A673 (cell line): Measurements from ENCODE around the gene LHX1. TPM values are rescaled to one million over a fixed set of nuclear protein-coding genes. Genes with fewer than 3 reads are reported as not detected.

ENCODE experiments used
- BruUV-seq: library from RNA; stranded (reverse); fragments of 400-500 nt; replicated peaks from 2 replicates; lab custom pipeline; 2021; lab: Mats Ljungman, UMichigan
- CTCF ChIA-PET: fragments of 300-600 bp; sonication (Branson Sonifier 250); formaldehyde crosslinking; loops from one replicate; lab custom pipeline; 2022; ENCODE audit warnings: antibody characterized with exemption; lab: Charles Lee
- POLR2A ChIA-PET: fragments of 300-600 bp; sonication (Branson Sonifier 250); formaldehyde crosslinking; loops from one replicate; lab custom pipeline; 2022; ENCODE audit warnings: antibody characterized with exemption; ENCODE audit not compliant: low non-redundant PET; lab: Charles Lee
- DNase-seq: peaks from one replicate; pipeline ENCODE4 v3.0.0-alpha.2; 2015; ENCODE audit warnings: low spot score
- H3K27ac ChIP-seq: fragments of 200-600 bp; sonication (generic); 2 replicates; pipeline ENCODE4 v1.5.1; 2016; ENCODE audit warnings: mixed run types, low read depth, mild to moderate bottlenecking, mixed read lengths, antibody characterized with exemption, low read length; ENCODE audit not compliant: poor library complexity, severe bottlenecking
- H3K27me3 ChIP-seq: fragments of 200-600 bp; sonication (generic); replicated peaks from 2 replicates; pipeline ENCODE4 v1.6.1; 2017; ENCODE audit warnings: mixed run types, low read depth, mild to moderate bottlenecking, mixed read lengths, antibody characterized with exemption, low read length; ENCODE audit not compliant: insufficient read depth, poor library complexity
- H3K36me3 ChIP-seq: fragments of 200-600 bp; sonication (generic); 2 replicates; pipeline ENCODE4 v1.6.1; 2016; ENCODE audit warnings: mixed run types, mild to moderate bottlenecking, mixed read lengths, antibody characterized with exemption, low read length; ENCODE audit not compliant: insufficient read depth, poor library complexity, severe bottlenecking
- H3K4me1 ChIP-seq: fragments of 200-600 bp; sonication (generic); 2 replicates; pipeline ENCODE4 v1.6.1; 2017; ENCODE audit warnings: mixed run types, mild to moderate bottlenecking, mixed read lengths, antibody characterized with exemption, low read length; ENCODE audit not compliant: insufficient read depth, poor library complexity, severe bottlenecking
- H3K4me3 ChIP-seq: fragments of 200-600 bp; sonication (generic); 2 replicates; pipeline ENCODE4 v1.5.1; 2016; ENCODE audit warnings: low read depth, mixed run types, mild to moderate bottlenecking, mixed read lengths, low read length; ENCODE audit not compliant: poor library complexity, severe bottlenecking
- H3K9me3 ChIP-seq: fragments of 200-600 bp; sonication (generic); 2 replicates; pipeline ENCODE4 v1.6.1; 2016; ENCODE audit warnings: mixed run types, low read depth, mild to moderate bottlenecking, mixed read lengths, antibody characterized with exemption, low read length; ENCODE audit not compliant: poor library complexity, severe bottlenecking
- CTCF ChIP-seq: fragments of 300-800, 200-600 bp; sonication (generic); conservative IDR thresholded peaks from 2 replicates; pipeline ENCODE4 v1.5.1; 2017; ENCODE audit warnings: low read depth, mild to moderate bottlenecking, antibody characterized with exemption, low read length, moderate library complexity, mixed read lengths
- EZH2 ChIP-seq: fragments of 200-600 bp; sonication (generic); IDR thresholded peaks from 2 replicates; pipeline ENCODE4 v1.6.1; 2017; ENCODE audit warnings: borderline replicate concordance, low read depth, mild to moderate bottlenecking, mixed read lengths, antibody characterized with exemption, low read length; ENCODE audit not compliant: poor library complexity, severe bottlenecking
- intact Hi-C: fragments of 100-400 bp; cut with micrococcal nuclease; formaldehyde crosslinking; loops from one replicate; pipeline ENCODE4 v1.10.0; 2022; ENCODE audit not compliant: unreplicated experiment
- total RNA-seq: library from RNA; stranded (reverse); gene quantifications from 2 replicates; pipeline ENCODE4 v1.2.3, GENCODE V29; 2021

The LHX1 gene
- total RNA-seq, 1 experiment from 2014 or later: not detected

- DNase-seq: no peak
- H3K4me1 ChIP-seq: no peaks in the 10 kb centered on the region
- H3K27ac ChIP-seq: no peak overlapping the region
- no peak overlapping the region for H3K4me3 ChIP-seq
- ChIA-PET POLR2A (no interaction called here), CTCF (no interaction called here)
- H3K36me3 ChIP-seq: no peaks in the 10 kb centered on the region
- no TSS peak for BruUV-seq
- H3K9me3 ChIP-seq: no peaks in the 10 kb centered on the region
- no peak for TF ChIP-seq EZH2
- no peak for TF ChIP-seq CTCF
- H3K27me3 ChIP-seq: peaks cover 3% of the 10 kb centered on the region
- intact Hi-C loops: no loop called here
Measured at GRCh38 chr17:36910513-36910912, 26.8 kb upstream of the LHX1 start.

- no peak for DNase-seq
- BruUV-seq: no TSS peak
- no peak overlapping the region for H3K27ac ChIP-seq
- TF ChIP-seq EZH2 (no peak), CTCF (no peak)
- H3K4me3 ChIP-seq: no peak overlapping the region
- intact Hi-C loops: no loop called here
- peaks cover 3% of the 10 kb centered on the region for H3K27me3 ChIP-seq
- no peaks in the 10 kb centered on the region for H3K36me3 ChIP-seq
- H3K4me1 ChIP-seq: no peaks in the 10 kb centered on the region
- ChIA-PET POLR2A (no interaction called here), CTCF (no interaction called here)
- H3K9me3 ChIP-seq: no peaks in the 10 kb centered on the region
Measured at GRCh38 chr17:36911001-36911400, 26.3 kb upstream of the LHX1 start.

GRCh38 chr17:36913132-36913531 lies 24.1 kb upstream of the LHX1 start:
- H3K4me1 ChIP-seq: no peaks in the 10 kb centered on the region
- no peak for TF ChIP-seq CTCF
- no peak for TF ChIP-seq EZH2
- intact Hi-C loops: no loop called here
- no TSS peak for BruUV-seq
- no peak for DNase-seq
- CTCF ChIA-PET: no interaction called here
- no peak overlapping the region for H3K4me3 ChIP-seq
- no peaks in the 10 kb centered on the region for H3K9me3 ChIP-seq
- H3K27me3 ChIP-seq: no peaks in the 10 kb centered on the region
- no peak overlapping the region for H3K27ac ChIP-seq
- H3K36me3 ChIP-seq: no peaks in the 10 kb centered on the region
- POLR2A ChIA-PET: no interaction called here
